CD4-positive, alpha-beta T cell treated with Interferon gamma for 1 hour (primary cell): ENCODE measurements around the gene FBL.

Source experiments
- DNase-seq: peaks from one replicate; pipeline ENCODE4 v3.0.0-alpha.2; 2020

FBL gene

GRCh38 chr19:39841041-39841440 is 5.1 kb downstream of the FBL start:
- DNase-seq, result no peak

- DNase-seq, result no peak
Measured at GRCh38 chr19:39840492-39840891, 5.7 kb downstream of the FBL start.

GRCh38 chr19:39839678-39840327 is 6.4 kb downstream of the FBL start:
- no peak for DNase-seq

GRCh38 chr19:39838569-39838968 is 7.6 kb downstream of the FBL start:
- DNase-seq, result no peak

- no peak for DNase-seq
Measured at GRCh38 chr19:39837978-39838377, 8.2 kb downstream of the FBL start.

- no peak for DNase-seq
Measured at GRCh38 chr19:39834287-39834841, 11.8 kb downstream of the FBL start.

GRCh38 chr19:39833464-39834286 is 12.5 kb downstream of the FBL start, which contains the start of gene DYRK1B:
Gene DYRK1B, minus strand, starts transcription at chr19:39834162. Its CDS starts 2,295 bp downstream, at chr19:39831867.
- DNase-seq, result peak; percentile 99

- no peak for DNase-seq
Measured at GRCh38 chr19:39833160-39833463, 13.1 kb downstream of the FBL start.

- no peak for DNase-seq
Measured at GRCh38 chr19:39832341-39833083, 13.7 kb downstream of the FBL start.

- no peak for DNase-seq
Measured at GRCh38 chr19:39831679-39832078, 14.5 kb downstream of the FBL start.

- DNase-seq, result no peak
Measured at GRCh38 chr19:39830847-39831246, 15.3 kb downstream of the FBL start.

- no peak for DNase-seq
Measured at GRCh38 chr19:39830406-39830805, 15.8 kb downstream of the FBL start.

GRCh38 chr19:39829702-39830275 is 16.4 kb downstream of the FBL start:
- no peak for DNase-seq

GRCh38 chr19:39828654-39829032 is 17.5 kb downstream of the FBL start:
- DNase-seq, result no peak

- DNase-seq, result peak; percentile 26
Measured at GRCh38 chr19:39828015-39828653, 18.0 kb downstream of the FBL start.

GRCh38 chr19:39827216-39827615 is 19.0 kb downstream of the FBL start:
- no peak for DNase-seq

GRCh38 chr19:39826311-39826945 is 19.8 kb downstream of the FBL start:
- no peak for DNase-seq

GRCh38 chr19:39825531-39826076 is 20.6 kb downstream of the FBL start:
- DNase-seq, result no peak

GRCh38 chr19:39825093-39825463 is 21.1 kb downstream of the FBL start:
- no peak for DNase-seq

GRCh38 chr19:39824143-39825092 is 21.8 kb downstream of the FBL start:
- peak; percentile 89 for DNase-seq

- DNase-seq, result no peak
Measured at GRCh38 chr19:39823686-39824085, 22.5 kb downstream of the FBL start.
